ENCODE data around the gene SYNDIG1. TPM values are rescaled to one million over a fixed set of nuclear protein-coding genes. Genes with fewer than 3 reads are reported as not detected.

Gene SYNDIG1
- total RNA-seq, 4 donors from 2014 or later: 0.27 to 0.32 TPM; not detected in 2

- no peaks in the 10 kb centered on the region for H3K9me3 ChIP-seq
- no peak overlapping the region for H3K4me3 ChIP-seq
- H3K36me3 ChIP-seq: no peaks in the 10 kb centered on the region
- no peaks in the 10 kb centered on the region for H3K4me1 ChIP-seq
- intact Hi-C loops (cut with DNase I; ENCODE audit: low total_unique reads): no loop called here
- TF ChIP-seq EP300 (IDR thresholded peaks at IDR 0.05; ENCODE audit: low read depth) (no peak), POLR2AphosphoS5 (IDR thresholded peaks at IDR 0.05) (no peak), POLR2A (IDR thresholded peaks at IDR 0.05) (no peak), CTCF (IDR thresholded peaks at IDR 0.05) (no peak)
- in situ Hi-C loops (cut with MboI; ENCODE audit: low pct_ligation_motif_present in 1 of 4, low pct_unique_long_range_greater_than_20kb in 1 of 4, low sequenced_read_pairs in 3 of 4): no loop called here
- no peaks in the 10 kb centered on the region for H3K27me3 ChIP-seq
- DNase-seq: no peak
- H3K27ac ChIP-seq: no peak overlapping the region
- 89% methylated on average over 15 of the region's 15 CpGs; no CpG with 5 or more reads in 1 of the 2 donors for WGBS, 2 donors (ENCODE audit: low coverage in 1 of 2)
These were observed 196.3 kb downstream of the SYNDIG1 start for GRCh38 chr20:24665741-24666191.

- H3K27me3 ChIP-seq: no peaks in the 10 kb centered on the region
- in situ Hi-C loops (cut with MboI; ENCODE audit: low pct_ligation_motif_present in 1 of 4, low pct_unique_long_range_greater_than_20kb in 1 of 4, low sequenced_read_pairs in 3 of 4): no loop called here
- no peak for DNase-seq
- H3K4me3 ChIP-seq: no peak overlapping the region
- no peak overlapping the region for H3K27ac ChIP-seq
- intact Hi-C loops (cut with DNase I; ENCODE audit: low total_unique reads): no loop called here
- no peaks in the 10 kb centered on the region for H3K4me1 ChIP-seq
- no peak for TF ChIP-seq CTCF (IDR thresholded peaks at IDR 0.05)
- no peak for TF ChIP-seq POLR2AphosphoS5 (IDR thresholded peaks at IDR 0.05)
- TF ChIP-seq POLR2A (IDR thresholded peaks at IDR 0.05): no peak
- no peak for TF ChIP-seq EP300 (IDR thresholded peaks at IDR 0.05; ENCODE audit: low read depth)
- no peaks in the 10 kb centered on the region for H3K9me3 ChIP-seq
- 84% methylated on average over 7 of the region's 7 CpGs; no CpG with 5 or more reads in 1 of the 2 donors for WGBS, 2 donors (ENCODE audit: low coverage in 1 of 2)
- H3K36me3 ChIP-seq: no peaks in the 10 kb centered on the region
These were observed 198.4 kb downstream of the SYNDIG1 start for GRCh38 chr20:24667689-24668383.

GRCh38 chr20:24668384-24668702 lies 198.9 kb downstream of the SYNDIG1 start:
- in situ Hi-C loops (cut with MboI; ENCODE audit: low pct_ligation_motif_present in 1 of 4, low pct_unique_long_range_greater_than_20kb in 1 of 4, low sequenced_read_pairs in 3 of 4): no loop called here
- H3K36me3 ChIP-seq: no peaks in the 10 kb centered on the region
- no peaks in the 10 kb centered on the region for H3K9me3 ChIP-seq
- H3K4me3 ChIP-seq: no peak overlapping the region
- no peak for DNase-seq
- WGBS, 2 donors (ENCODE audit: low coverage in 1 of 2): 87% methylated on average over 8 of the region's 9 CpGs; no CpG with 5 or more reads in 1 of the 2 donors
- TF ChIP-seq POLR2AphosphoS5 (IDR thresholded peaks at IDR 0.05) (no peak), POLR2A (IDR thresholded peaks at IDR 0.05) (no peak), CTCF (IDR thresholded peaks at IDR 0.05) (no peak), EP300 (IDR thresholded peaks at IDR 0.05; ENCODE audit: low read depth) (no peak)
- H3K27ac ChIP-seq: no peak overlapping the region
- no peaks in the 10 kb centered on the region for H3K4me1 ChIP-seq
- intact Hi-C loops (cut with DNase I; ENCODE audit: low total_unique reads): no loop called here
- no peaks in the 10 kb centered on the region for H3K27me3 ChIP-seq

GRCh38 chr20:24668791-24669190 lies 199.4 kb downstream of the SYNDIG1 start:
- Histone ChIP-seq H3K36me3 (no peaks in the 10 kb centered on the region), H3K27ac (no peak overlapping the region), H3K9me3 (no peaks in the 10 kb centered on the region), H3K4me3 (no peak overlapping the region), H3K27me3 (no peaks in the 10 kb centered on the region), H3K4me1 (no peaks in the 10 kb centered on the region)
- in situ Hi-C loops (cut with MboI; ENCODE audit: low pct_ligation_motif_present in 1 of 4, low pct_unique_long_range_greater_than_20kb in 1 of 4, low sequenced_read_pairs in 3 of 4): no loop called here
- DNase-seq: no peak
- TF ChIP-seq POLR2A (IDR thresholded peaks at IDR 0.05) (no peak), POLR2AphosphoS5 (IDR thresholded peaks at IDR 0.05) (no peak), EP300 (IDR thresholded peaks at IDR 0.05; ENCODE audit: low read depth) (no peak)
- whole genome bisulfite sequencing, 2 donors (ENCODE audit: low coverage in 1 of 2): 80% methylated on average over 5 of the region's 5 CpGs; no CpG with 5 or more reads in 1 of the 2 donors
- intact Hi-C loops (cut with DNase I; ENCODE audit: low total_unique reads): no loop called here

All from transverse colon (tissue), 4 donors.